HG03280 (cell line): ENCODE data around the gene HMX3.

Experiments
- ATAC-seq: cut with Tn5 transposase; IDR thresholded peaks from one replicate; pipeline ENCODE4 v1.9.1; 2021; ENCODE audit warnings: mild to moderate bottlenecking, moderate library complexity; ENCODE audit not compliant: unreplicated experiment

Gene HMX3

DNA sequence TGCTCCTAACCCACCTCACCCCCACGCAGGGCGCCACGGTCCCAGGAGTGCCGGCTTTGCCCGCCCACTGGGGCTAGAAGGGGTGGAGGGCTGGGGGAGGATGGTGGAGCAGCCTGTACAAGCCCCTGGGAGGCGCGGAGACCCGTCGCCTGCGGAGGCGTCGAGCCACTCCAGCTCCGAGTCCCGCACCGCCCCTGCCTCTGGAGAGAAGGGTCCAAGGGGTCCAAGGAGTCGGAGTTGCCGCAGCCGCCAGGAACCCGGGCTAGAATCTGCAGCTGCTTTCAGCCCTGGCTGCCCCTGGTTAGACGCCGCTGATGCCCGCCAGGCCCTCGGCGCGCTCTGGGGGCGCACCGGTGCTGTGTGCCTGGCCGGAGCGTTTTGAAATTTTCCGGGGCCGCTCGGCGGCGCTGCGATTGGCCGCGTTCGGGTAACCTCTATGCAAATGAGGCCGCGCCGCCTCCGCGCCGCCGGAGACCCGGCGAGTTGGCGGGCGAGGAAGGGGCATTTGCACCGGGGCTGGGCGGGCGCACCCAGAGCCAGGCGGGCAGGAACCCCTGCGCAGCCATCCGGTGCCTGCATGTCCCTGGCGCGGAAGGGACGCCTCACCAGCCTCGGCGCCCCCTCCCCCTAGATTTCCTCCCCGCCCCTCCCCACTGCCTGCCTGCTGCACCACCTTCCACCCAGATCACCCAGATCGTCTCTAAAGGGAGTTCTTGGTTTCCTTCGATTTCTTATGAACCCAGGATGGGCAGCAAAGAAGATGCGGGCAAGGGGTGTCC, 12.1 kb downstream of the HMX3 start, which contains the start of gene HMX2:
HMX2 (plus strand) TSS at position 502 of the 779 bp plus-strand sequence; CDS start at position 745, 243 bp downstream.
- no peak for ATAC-seq

DNA sequence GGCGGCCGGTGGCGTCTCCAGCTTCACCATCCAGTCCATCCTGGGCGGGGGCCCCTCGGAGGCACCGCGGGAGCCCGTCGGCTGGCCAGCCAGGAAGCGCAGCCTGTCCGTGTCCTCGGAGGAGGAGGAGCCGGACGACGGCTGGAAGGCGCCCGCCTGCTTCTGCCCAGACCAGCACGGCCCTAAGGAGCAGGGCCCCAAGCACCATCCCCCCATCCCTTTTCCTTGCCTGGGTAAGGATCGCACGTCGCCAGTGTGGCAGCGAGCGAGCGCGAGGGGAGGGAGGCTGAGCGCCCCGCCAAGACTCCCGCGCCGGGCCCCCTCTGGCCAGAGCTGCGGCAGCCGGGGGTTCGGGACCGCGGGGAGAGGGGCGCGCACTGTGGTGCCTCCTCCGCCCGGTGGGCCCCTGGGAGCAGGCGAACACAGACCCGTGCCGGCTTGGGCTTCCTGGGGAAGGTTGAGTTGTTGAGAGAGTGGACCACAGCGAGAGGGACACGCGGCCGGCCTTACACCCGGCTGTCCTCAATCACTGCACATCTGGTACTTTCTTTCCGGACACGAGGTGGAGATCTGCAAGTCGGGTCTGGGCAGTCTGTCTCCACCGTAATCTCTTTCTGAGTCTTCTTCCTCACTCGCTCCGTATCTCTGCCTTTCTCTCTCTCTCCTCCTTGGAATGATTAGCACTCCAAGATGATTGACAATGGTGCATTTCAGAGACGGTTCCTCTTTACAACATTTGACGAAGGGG, 12.8 kb downstream of the HMX3 start:
- no peak for ATAC-seq

DNA sequence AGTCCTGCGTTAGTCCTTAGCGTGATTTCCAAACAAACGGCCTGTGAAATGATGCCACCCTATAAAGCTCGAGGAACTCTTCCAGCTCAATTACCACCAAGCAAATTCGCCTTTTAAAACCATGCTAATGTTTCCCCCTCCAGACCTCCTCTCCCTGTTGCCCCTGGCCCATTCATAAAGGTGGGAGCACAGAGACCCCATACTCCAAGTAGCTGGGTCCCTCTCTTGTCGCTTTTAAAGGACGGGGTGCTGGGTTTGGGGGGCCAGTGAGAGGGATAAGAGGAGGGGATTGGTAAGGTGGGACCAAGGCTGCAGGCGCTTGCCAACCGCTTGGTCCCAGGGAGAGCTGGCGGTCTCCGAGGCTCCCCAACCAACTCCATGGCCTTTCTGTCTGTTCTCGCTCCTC, 13.4 kb downstream of the HMX3 start:
- no peak for ATAC-seq

DNA sequence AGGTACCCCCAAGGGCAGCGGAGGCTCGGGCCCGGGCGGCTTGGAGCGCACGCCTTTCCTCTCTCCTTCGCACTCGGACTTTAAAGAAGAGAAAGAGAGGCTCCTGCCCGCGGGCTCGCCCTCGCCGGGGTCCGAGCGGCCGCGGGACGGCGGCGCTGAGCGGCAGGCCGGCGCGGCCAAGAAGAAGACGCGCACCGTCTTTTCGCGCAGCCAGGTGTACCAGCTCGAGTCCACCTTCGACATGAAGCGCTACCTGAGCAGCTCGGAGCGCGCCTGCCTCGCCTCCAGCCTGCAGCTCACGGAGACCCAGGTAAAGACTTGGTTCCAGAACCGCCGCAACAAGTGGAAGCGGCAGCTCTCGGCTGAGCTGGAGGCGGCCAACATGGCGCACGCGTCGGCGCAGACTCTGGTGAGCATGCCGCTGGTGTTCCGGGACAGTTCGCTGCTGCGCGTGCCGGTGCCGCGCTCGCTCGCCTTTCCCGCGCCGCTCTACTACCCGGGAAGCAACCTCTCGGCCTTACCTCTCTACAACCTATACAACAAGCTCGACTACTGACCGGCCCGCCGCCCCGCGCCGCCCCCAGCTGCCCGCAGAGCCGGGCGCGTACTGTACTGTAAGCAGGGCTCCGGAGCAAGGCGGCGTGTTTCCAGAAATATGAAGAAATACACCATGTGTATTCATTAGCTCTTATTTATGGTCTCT, 13.9 kb downstream of the HMX3 start:
- no peak for ATAC-seq

DNA sequence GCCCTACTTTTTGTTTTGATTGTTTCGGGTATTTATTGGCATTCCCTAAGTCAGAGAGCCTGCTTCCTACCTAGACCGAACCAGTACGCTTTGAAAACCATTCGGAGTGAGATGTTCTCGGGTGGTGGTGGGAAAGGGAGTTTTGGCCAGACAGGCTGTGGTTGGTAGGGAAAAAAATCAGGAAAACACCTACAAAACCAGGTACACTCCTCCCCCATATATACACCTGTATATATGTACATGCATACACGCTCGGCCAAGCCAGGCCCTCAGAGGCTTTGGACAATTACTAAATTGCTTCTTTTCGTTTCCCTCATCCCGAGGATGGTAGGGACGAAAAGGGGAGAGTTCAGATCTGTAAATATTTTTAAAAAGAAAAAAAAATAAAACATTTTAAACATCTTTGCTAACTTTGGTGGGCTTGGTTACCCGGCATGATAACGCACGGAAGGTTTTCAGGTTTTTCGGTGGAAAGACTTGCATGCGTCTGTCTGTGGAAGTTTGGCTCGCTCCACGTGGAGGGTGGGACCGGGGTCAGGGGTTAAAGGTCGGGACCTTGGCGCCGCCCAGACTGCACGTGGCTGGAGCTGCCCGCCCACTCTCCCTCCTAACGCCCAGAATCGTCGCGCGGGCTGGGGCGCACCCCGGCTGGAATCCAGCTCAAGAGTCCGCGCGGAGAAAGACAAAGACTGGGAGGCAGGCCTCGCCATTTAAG, 14.7 kb downstream of the HMX3 start:
- no peak for ATAC-seq

DNA sequence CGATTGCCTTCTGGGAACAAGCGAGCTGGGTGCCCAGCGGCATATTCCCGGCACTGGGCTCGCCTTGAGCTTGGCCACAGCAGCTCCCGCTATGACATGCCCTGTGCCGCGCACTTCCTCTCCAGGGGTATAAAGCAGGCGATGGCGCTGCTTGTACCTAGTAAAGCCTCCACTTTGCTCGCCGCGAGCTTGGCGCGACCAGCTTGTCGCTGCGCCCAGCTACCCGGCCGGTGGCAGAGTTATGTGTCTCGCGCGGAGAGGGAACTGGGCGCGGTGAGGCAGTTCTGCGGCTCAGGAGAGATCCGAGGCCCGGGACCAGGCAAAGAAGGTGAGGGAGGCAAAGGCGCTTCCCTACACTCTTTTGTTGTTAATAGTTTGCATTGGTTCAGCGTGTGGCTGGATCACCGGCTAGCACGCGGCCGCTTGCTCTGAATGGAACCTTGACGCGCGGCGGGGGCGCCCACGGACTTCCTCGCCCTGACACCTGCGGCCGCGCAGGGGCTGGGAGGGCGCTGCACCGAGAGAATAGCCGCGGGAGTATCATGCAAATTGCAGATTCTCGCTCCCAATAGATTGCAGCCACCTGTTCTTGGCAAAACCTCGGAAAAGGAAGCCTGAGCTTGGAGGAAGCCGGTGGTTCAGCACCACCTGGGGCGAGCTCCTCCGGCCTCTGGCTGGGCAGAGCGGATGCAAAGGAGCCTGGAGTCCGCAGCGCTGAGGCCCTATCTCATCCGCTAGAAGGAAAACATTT, 15.4 kb downstream of the HMX3 start:
- no peak for ATAC-seq

DNA sequence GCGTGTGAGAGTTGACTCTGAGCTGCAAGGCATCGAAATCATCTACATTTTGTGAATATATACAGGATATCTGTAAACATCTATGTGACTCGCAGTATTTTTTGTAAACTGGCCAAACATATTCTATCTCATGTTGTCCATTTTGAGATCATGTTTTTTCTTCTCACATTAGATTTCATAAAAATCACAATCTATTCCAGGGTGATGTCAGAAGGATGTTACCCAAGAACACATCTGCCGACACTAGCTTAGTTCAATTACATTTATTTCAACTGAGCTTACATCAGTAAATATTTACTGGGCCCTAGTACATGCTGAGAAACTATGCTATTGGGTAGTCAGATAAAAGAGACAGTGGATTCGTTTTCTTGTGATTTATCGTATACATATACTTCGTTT, 16.0 kb downstream of the HMX3 start:
- no peak for ATAC-seq

DNA sequence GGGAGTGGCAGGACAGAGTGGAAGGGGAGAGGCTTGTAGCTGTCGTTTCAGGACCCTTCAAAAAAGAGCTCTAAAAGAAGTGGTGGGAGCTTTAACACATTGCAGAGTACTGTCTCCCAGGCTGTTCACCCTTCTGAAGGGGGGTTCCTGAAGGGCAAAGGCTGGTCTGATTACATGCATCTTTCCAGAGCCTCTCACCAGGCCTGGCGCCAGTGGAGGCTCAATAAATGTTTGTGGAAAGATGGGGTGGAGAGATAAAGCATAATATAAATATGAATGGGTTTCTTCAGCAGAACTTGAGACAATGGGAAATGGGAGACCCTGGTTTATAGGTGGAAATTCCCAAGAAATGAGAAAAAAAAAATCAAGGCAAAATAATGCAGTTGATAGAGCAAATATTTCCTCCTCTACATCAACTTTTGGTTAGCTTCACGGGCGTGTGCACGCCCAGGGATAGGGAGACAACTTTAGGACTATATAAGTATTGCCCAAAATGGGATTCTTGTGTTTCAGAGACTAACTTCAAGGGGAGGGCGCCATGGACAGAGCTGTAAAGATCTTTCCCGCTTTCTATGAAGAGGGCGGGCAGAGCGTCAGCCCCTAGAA, 17.8 kb downstream of the HMX3 start:
- ATAC-seq: no peak

DNA sequence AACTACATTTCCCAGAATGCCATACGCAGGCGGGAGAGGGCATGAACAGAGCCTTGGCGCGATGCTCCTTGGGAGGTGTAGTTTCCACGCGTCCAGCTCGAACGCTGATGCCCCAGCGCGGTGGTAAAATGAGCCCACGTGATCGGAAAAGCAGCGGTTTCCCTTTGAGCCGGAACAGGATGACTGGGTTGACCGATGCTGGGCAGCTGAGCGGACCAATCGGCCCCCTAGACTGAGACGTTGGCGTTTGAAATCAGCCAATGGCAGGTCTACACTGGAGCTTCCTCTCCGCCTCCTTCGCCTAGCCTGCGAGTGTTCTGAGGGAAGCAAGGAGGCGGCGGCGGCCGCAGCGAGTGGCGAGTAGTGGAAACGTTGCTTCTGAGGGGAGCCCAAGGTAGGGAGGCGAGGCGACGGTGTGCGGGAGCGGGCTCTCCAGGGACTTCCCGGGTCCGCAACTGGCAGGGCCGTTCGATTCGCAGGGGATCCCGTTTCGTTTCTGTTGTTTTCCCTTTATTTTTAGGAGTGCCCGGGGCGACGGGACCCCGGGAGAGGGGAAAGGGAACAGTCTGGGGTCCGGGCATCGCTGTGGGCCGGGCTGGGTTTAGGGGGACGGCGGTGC, 18.4 kb downstream of the HMX3 start, which contains the start of gene BUB3:
BUB3 (plus strand) TSS at position 311 of the 619 bp plus-strand sequence. CDS start 516 bp downstream, outside the sequence.
- peak; percentile 87 for ATAC-seq

DNA sequence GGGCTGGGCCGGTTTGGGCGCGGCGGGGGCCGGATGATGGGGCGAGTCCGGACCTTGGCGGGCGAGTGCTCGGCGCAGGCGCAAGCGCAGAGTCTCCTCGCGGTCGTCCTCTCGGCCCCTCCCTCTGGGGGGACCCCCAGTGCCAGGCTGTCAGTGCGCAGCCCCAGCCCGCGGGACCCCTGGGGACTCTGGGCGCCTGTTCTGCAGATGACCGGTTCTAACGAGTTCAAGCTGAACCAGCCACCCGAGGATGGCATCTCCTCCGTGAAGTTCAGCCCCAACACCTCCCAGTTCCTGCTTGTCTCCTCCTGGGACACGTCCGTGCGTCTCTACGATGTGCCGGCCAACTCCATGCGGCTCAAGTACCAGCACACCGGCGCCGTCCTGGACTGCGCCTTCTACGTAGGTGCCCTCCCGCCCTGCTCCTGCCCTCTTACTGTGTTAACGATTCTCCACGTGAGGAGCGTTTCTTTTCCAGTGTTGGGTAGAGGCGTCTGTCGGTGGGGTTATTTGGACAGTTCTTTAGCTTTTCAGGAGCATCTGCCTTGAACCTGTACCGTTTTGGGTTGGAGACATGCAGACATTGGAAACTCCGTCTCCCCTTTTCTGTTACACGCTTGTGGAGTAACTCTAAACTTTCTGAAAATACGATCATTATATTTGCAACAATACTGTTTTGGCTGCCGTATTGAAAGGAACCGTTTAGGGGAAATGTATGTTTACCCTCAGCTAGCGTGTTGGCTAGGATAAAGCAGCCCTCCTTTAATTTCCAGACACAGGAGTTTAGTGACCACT, 19.1 kb downstream of the HMX3 start:
- peak; percentile 45 for ATAC-seq

DNA sequence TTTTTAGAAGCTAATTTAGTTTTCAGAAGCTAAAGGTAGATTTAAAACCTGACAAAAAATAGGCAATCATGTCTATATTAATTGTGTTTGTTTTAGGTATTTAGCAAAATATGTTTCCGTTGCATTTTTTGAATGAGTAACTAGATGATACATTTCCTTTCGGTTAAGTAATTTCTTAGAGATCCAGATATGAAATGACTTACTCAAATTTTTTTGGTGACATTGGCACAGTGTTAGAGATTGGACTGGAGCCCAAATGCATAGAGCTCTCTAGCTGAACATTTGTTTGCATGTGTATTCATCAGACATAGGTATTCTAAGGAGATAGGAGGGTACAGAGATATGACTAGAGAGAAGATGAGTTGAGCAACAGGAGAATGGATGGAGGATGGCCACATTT, 20.3 kb downstream of the HMX3 start:
- no peak for ATAC-seq

DNA sequence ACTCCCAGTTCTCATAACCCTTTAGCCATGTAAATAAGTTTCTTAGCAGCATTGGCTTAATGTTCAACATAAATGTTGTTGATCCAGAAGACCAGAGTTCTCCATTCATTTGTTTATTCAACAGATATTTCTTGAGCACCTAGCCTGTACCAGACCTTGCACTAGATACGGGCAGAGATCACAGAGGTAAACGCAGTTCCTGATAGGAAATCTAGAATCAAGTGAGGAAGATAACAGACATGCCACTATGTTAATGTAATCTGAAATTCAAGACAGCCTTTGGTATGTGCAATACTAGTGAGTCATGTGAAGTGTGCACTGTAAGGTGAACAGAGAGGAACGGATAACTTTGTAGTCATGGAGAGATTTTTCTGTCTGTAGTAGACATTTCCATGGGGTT, 21.4 kb downstream of the HMX3 start:
- no peak for ATAC-seq

DNA sequence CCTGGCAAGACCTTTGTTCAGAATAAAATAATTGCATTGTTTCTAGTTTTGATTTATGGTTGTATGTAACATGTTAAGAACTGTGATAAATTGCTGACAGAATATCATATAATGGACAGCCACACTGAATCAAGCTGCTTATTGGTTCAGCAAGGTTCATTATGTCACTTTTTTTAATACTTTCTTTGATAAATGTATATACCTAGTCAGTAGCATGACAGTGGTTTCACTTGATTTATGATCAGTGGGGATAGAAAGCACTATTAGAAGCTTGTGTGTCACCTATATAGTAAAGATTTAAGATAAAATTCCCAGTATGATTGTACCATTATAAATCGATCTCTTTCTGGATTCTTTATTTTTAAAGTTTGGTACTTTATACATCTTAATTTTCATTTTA, 22.9 kb downstream of the HMX3 start:
- no peak for ATAC-seq

DNA sequence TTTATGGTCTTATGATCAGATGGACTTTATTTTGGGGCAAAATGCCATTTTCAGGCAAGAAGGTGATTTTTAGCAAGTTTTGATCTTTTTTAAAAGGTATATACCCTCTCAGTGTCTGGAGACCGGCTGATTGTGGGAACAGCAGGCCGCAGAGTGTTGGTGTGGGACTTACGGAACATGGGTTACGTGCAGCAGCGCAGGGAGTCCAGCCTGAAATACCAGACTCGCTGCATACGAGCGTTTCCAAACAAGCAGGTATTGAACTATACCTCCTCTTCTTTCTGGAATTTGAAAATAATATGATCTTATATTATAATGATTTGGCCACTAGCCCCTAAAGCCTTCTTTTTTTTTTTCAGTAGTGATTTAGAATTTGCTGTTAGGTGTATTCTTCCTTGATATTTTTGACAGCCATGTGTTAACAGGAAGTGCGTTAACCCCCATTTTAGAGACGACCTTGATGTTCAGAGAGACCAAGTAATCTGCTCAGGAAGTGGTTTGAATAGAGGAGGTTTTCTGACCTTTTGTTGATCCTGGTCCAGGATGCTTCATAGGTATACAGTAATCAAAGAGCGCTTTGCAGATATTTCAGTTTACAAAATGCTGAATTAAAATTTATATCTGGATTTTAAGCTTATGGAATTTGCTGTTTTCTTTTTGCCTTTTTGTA, 24.7 kb downstream of the HMX3 start:
- no peak for ATAC-seq

DNA sequence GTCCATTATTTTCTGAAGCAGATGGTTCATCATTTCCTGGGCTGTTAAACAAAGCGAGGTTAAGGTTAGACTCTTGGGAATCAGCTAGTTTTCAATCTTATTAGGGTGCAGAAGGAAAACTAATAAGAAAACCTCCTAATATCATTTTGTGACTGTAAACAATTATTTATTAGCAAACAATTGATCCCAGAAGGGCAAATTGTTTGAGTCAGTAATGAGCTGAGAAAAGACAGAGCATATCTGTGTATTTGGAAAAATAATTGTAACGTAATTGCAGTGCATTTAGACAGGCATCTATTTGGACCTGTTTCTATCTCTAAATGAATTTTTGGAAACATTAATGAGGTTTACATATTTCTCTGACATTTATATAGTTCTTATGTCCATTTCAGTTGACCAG, 28.5 kb downstream of the HMX3 start:
- no peak for ATAC-seq

DNA sequence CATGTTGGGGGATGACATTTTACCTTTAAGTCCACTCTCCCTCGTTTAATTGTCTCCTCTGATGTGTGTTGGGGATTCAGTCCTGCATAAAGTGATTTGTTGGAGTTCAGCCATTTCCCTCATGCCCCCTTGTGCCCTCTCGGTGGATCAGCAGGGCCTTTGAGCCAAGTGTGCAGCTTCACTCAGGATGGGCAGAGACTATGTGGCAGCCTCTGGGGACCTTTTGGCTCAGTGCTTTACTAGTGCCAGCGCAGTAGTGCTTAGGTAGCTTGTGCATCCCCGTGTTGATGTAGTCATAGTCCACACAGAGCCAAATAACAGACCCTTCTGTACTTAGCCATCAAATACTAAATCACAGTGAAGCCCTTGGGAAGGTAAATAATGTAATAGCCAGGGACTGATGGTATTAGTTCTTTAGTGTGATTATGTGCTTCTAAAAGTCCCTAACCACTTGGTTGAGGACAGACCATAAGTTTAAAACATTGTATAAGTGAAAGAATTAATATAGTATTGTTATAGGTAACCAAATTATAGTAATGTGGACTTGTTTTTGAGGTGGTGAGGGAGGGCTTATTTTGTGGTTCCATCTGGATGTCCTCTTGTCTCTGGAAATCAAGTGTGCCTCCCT, 29.8 kb downstream of the HMX3 start:
- ATAC-seq: no peak

DNA sequence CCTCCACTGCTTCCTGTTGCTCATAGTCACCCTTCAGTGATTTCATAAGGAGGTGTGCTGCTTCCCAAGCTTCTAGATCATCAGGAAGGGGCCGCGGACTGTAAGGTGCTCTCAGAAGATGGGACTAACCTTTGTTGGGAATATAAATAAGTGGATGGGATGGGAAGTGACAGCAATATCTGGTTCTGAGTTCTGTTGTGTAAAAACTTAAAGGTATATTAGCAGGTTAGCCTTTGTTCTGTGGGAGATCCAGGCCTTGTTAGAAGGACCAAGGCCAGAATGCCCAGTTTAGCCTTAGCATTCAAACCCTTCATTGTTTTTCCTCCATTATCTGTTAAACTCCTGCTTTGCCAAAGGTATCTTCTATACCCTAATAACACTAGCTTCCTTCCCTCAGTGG, 30.8 kb downstream of the HMX3 start:
- ATAC-seq: no peak

DNA sequence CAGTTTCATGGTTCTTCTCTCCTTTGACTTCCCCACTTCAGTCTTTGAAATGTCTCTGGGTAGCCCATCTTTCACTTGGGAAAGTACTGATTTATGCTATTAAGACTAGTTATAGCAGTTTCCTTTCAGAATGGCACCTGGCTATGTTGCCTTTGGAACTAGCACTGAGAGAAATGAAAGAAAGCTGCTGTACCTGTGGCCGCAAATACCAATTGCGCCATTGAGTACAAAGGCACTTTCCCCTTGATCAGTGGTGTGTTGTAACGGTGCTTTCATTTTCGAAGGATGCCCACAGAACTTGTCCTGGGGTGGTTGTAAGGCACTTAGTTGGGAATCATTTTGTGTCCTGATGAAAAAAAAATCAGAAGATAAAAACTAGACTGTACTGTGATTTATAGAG, 35.2 kb downstream of the HMX3 start:
- ATAC-seq: no peak
